Transverse colon (tissue), 4 donors: ENCODE measurements around the gene FAR2. TPM values are rescaled to one million over a fixed set of nuclear protein-coding genes. Genes with fewer than 3 reads are reported as not detected.
"Not testable (repeated sequence)": the region's sequence is repeated elsewhere in the genome, so short reads cannot be mapped to it uniquely, and the experiment has no call there.

Experiments
- DNase-seq: peaks from one replicate; pipeline ENCODE4 v3.0.0-alpha.2; 2019
- H3K27ac ChIP-seq, 4 donors: fragments of 200-600 bp; sonication (generic); 2 replicates each; pipeline ENCODE4 v1.5.1; 2016 to 2018; ENCODE audit warnings: inconsistent platforms in 4 of 4
- H3K27me3 ChIP-seq: fragments of 200-600 bp; sonication (generic); 2 replicates; pipeline ENCODE4 v1.5.1; 2017; ENCODE audit warnings: inconsistent platforms
- H3K36me3 ChIP-seq, 4 donors: fragments of 200-600 bp; sonication (generic); 2 replicates each; pipeline ENCODE4 v1.5.1; 2017 to 2019; ENCODE audit warnings: inconsistent platforms in 4 of 4
- H3K4me1 ChIP-seq, 4 donors: fragments of 200-600 bp; sonication (generic); 2 replicates each; pipeline ENCODE4 v1.5.1; 2017 to 2020; ENCODE audit warnings: inconsistent platforms in 4 of 4
- H3K4me3 ChIP-seq, 4 donors: fragments of 200-600 bp; sonication (generic); 1 replicate in 1 of 4; 2 replicates in 3 of 4; pipeline versions ENCODE4 v1.5.1 to v1.6.1; 2017 to 2019; ENCODE audit warnings: inconsistent platforms in 4 of 4
- H3K9me3 ChIP-seq, 2 donors: fragments of 200-600 bp; sonication (generic); 2 replicates each; pipeline ENCODE4 v1.5.1; 2017 to 2019; ENCODE audit warnings: inconsistent platforms in 2 of 2
- EP300 ChIP-seq: sonication (generic); formaldehyde crosslinking; IDR thresholded peaks from one replicate; pipeline ENCODE4 v1.6.1; 2017; ENCODE audit warnings: antibody characterized with exemption, low read depth
- POLR2A ChIP-seq: fragments of 450-650 bp; IDR thresholded peaks from one replicate; pipeline ENCODE4 v1.6.1; 2016; ENCODE audit warnings: antibody characterized with exemption, mild to moderate bottlenecking, moderate library complexity
- POLR2AphosphoS5 ChIP-seq, 3 donors: sonication (generic); formaldehyde crosslinking; IDR thresholded peaks; one replicate each; pipeline ENCODE4 v1.6.1; 2016; ENCODE audit warnings: antibody characterized with exemption in 3 of 3
- WGBS, 2 donors: methylation state at CpG; one replicate each; pipeline ENCODE4 v1.1.5; 2018; ENCODE audit warnings: low coverage in 1 of 2; 5-methylcytosine and 5-hydroxymethylcytosine counted together
- in situ Hi-C, 4 donors: fragments of 200-750 bp; cut with MboI; loops; one replicate each; pipeline versions ENCODE4 v1.15.0 to v1.15.1; 2017; ENCODE audit warnings: low sequenced_read_pairs in 3 of 4, low pct_ligation_motif_present in 1 of 4, low pct_unique_long_range_greater_than_20kb in 1 of 4
- intact Hi-C: fragments of 100-400 bp; cut with DNase I; formaldehyde crosslinking; loops from one replicate; pipeline ENCODE4 v1.15.1; 2023; ENCODE audit warnings: low total_unique reads
- total RNA-seq, 4 donors: library from RNA; depleted of rRNA; stranded (reverse); fragments of >200 nt; gene quantifications; one replicate each; pipeline ENCODE4 v1.1.0, GENCODE V29; 2016
- TF ChIP-seq, protein P1 (sequence below), 5 experiments: fragments of 200-600 bp in 3 of 5; fragments of 450-650 bp in 2 of 5; sonication (generic) in 3 of 5; IDR thresholded peaks; 1 replicate in 2 of 5; 2 replicates in 3 of 5; pipeline ENCODE4 v1.5.1; 2016 to 2017; ENCODE audit warnings: antibody characterized with exemption in 5 of 5, inconsistent platforms in 3 of 5, mild to moderate bottlenecking in 2 of 5, moderate library complexity in 1 of 5

The FAR2 gene
- total RNA-seq, 4 donors from 2014 or later: 57.6 to 72.7 (median 65.7) TPM

DNA sequence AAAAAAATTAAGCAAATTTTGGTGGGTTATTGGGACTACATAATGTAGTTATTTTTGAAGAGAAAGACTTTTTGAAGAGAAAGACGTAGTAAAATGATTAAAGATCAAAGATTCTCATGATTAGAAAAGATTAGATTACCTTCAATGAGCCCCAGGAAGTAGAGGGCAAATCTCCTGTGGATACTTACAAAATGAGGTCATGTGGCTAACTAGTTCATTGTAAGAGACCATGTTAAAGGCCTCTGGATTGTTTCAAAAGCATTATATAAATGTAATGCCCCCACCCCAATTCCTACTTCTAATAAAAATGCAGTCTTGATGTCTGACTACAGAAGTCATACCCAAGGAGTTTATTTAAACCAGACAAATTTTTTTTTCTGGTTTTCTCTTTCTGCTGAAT is 138.5 kb downstream of the FAR2 start:
- TF ChIP-seq, protein P1, sequence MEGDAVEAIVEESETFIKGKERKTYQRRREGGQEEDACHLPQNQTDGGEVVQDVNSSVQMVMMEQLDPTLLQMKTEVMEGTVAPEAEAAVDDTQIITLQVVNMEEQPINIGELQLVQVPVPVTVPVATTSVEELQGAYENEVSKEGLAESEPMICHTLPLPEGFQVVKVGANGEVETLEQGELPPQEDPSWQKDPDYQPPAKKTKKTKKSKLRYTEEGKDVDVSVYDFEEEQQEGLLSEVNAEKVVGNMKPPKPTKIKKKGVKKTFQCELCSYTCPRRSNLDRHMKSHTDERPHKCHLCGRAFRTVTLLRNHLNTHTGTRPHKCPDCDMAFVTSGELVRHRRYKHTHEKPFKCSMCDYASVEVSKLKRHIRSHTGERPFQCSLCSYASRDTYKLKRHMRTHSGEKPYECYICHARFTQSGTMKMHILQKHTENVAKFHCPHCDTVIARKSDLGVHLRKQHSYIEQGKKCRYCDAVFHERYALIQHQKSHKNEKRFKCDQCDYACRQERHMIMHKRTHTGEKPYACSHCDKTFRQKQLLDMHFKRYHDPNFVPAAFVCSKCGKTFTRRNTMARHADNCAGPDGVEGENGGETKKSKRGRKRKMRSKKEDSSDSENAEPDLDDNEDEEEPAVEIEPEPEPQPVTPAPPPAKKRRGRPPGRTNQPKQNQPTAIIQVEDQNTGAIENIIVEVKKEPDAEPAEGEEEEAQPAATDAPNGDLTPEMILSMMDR (IDR thresholded peaks at IDR 0.05): no peak
- TF ChIP-seq POLR2A (no peak), POLR2AphosphoS5 (IDR thresholded peaks at IDR 0.05) (no peak), EP300 (no peak)
- Histone ChIP-seq H3K4me3 (no peak overlapping the region), H3K36me3 (no peaks in the 10 kb centered on the region), H3K4me1 (no peaks in the 10 kb centered on the region), H3K9me3 (no peaks in the 10 kb centered on the region), H3K27ac (no peak overlapping the region), H3K27me3 (no peaks in the 10 kb centered on the region)
- intact Hi-C loops: loop anchor here (10.0 kb wide), 1 partner anchor 1053 kb away; no protein-coding TSS in a partner anchor
- in situ Hi-C loops: no loop called here
- DNase-seq: no peak
- 83 to 89% methylated on average over 1 of the region's 1 CpG for WGBS, 2 donors

DNA sequence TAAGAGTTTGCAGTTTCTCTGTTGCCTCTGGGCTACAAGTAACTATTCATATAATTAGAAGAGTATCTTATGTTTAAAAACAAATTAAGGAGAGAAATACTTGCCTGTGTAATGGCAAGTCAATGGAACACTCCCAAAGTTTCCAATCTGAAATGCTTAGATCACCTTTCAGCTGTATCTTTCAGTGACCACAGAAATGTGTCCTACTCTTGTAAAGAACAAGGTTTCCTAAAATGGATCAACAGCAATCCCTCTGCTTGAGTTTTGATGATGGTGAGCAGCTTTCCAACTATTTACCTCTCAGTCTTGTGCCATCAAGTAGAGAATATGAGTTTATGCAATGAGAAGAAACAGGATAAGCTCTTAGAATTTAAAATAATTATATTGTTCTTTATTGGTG is 139.0 kb downstream of the FAR2 start:
- intact Hi-C loops: loop anchor here (10.0 kb wide), 1 partner anchor 1053 kb away; no protein-coding TSS in a partner anchor

DNA sequence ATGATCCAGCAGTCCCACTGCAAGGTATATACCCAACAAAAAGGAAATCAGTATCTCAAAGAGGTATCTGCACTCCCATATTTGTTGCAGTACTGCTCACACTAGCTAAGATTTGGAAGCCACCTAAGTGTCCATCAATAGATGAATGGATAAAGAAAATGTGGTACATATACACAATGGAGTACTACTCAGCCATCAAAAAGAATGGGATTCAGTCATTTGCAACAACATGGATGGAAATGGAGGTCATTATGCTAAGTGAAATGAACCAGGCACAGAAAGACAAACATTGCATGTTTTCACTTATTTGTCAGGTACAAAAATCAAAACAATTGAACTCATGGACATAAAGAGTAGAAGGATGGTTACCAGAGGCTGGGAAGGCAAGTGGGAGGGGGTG is 141.4 kb downstream of the FAR2 start:
- H3K27me3 ChIP-seq, intact Hi-C loops, in situ Hi-C loops: not testable (repeated sequence)

More for the DNA sequence above, 139.0 kb downstream of the FAR2 start:
- in situ Hi-C loops: no loop called here
- Histone ChIP-seq H3K27me3 (no peaks in the 10 kb centered on the region), H3K36me3 (no peaks in the 10 kb centered on the region), H3K4me1 (no peaks in the 10 kb centered on the region), H3K27ac (no peak overlapping the region), H3K4me3 (no peak overlapping the region), H3K9me3 (no peaks in the 10 kb centered on the region)
- DNase-seq: no peak
- TF ChIP-seq, protein P1 (IDR thresholded peaks at IDR 0.05): no peak
- TF ChIP-seq POLR2AphosphoS5 (IDR thresholded peaks at IDR 0.05) (no peak), EP300 (no peak), POLR2A (no peak)

DNA sequence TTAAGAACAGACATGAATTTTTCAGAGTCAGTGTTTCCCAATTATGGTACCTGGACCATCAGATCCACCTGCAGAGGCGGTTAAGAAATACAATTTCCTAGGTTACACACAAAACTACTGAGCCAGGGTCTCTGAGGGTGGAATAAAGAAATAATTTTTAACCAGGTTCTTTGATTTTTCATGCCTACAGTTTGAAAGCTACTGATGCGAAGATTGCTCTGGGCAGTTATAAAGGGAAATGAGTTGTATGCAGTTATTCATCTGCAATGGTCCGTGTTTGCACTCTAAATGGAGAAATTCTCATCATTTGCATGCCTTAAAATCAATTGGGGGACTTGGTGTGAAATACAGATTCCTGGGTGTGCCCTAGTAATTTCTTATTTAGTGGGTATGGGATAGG is 142.1 kb downstream of the FAR2 start:
- no peak overlapping the region for H3K27ac ChIP-seq
- H3K4me3 ChIP-seq: no peak overlapping the region
- 80 to 87% methylated on average over 3 of the region's 3 CpGs for WGBS, 2 donors
- no peaks in the 10 kb centered on the region for H3K36me3 ChIP-seq
- TF ChIP-seq, protein P1 (IDR thresholded peaks at IDR 0.05): no peak
- TF ChIP-seq POLR2A (no peak), POLR2AphosphoS5 (IDR thresholded peaks at IDR 0.05) (no peak)
- H3K27me3 ChIP-seq: no peaks in the 10 kb centered on the region
- no peaks in the 10 kb centered on the region for H3K4me1 ChIP-seq
- in situ Hi-C loops (no loop called here), intact Hi-C loops (no loop called here)
- DNase-seq: no peak
- no peaks in the 10 kb centered on the region for H3K9me3 ChIP-seq

More for the DNA sequence above, 141.4 kb downstream of the FAR2 start:
- DNase-seq, H3K4me3 ChIP-seq, H3K27ac ChIP-seq, H3K4me1 ChIP-seq, H3K9me3 ChIP-seq, H3K36me3 ChIP-seq: not testable (repeated sequence)

DNA sequence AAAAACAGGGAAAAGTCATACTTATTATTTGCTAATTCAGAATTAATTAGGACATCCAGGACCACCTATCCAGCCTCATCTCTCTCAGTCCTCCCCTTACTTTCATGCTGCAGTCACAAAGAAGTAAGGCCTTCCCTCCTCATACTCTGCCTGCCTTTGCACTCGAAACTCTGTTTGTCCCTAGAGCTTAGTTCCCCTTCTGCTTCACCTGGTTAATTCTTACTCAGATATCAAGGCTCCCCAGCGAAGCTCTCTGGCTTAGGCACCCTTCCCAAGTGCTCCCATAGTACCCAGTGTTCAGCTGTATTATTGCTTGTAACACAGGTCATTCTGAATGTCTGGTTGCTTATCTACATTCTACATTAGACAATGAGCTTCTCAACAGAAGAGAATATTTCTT is 150.6 kb downstream of the FAR2 start:
- H3K27me3 ChIP-seq: no peaks in the 10 kb centered on the region
- no peaks in the 10 kb centered on the region for H3K9me3 ChIP-seq
- no peak overlapping the region for H3K4me3 ChIP-seq
- H3K27ac ChIP-seq: no peak overlapping the region
- DNase-seq: no peak
- no peaks in the 10 kb centered on the region for H3K4me1 ChIP-seq
- TF ChIP-seq, protein P1 (IDR thresholded peaks at IDR 0.05): no peak
- TF ChIP-seq EP300: no peak
- no peak for TF ChIP-seq POLR2AphosphoS5 (IDR thresholded peaks at IDR 0.05)
- no peak for TF ChIP-seq POLR2A
- intact Hi-C loops: no loop called here
- in situ Hi-C loops: loop anchor here in 1 of 4 donors (10.0 kb wide), 1 partner anchor 215 kb away; no protein-coding TSS in a partner anchor
- no peaks in the 10 kb centered on the region for H3K36me3 ChIP-seq
- WGBS, 2 donors: 73 to 77% methylated on average over 2 of the region's 2 CpGs
